ENCODE data around the gene GNG14. TPM values are rescaled to one million over a fixed set of nuclear protein-coding genes. Genes with fewer than 3 reads are reported as not detected.
"Not testable (repeated sequence)": the region's sequence is repeated elsewhere in the genome, so short reads cannot be mapped to it uniquely, and the experiment has no call there.

Gene GNG14
- total and polyA plus RNA-seq, 2 of the 13 experiments (the other 11 are each of a cell fraction or from before 2014, with no cell fraction given), result not detected

DNA sequence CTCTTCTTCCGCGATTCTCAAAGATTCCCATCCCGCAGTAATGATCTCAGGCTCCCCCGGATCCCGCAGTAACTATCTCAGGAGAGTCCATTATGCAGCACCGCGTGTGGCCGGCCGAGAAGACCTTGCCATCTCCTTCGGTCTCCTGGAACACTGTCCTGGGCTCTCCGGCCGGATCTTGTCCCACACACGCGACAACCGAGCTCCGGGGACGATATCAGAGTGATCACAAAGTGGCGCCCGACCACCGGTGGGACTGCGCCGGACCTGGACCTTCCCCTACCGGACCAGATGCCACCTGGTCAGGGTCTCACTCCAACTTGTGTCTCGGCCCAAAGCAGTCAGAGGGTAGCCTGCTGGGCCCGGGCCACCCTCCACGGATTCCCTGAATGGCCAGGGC lies 45.3 kb upstream of the GNG14 start:
- no peak for FAIRE-seq
- peaks cover 11% of the 10 kb centered on the region; the same call in 1 of the 2 replicates for H3K4me1 ChIP-seq (ENCODE audit: insufficient read depth, low read length)
- in situ Hi-C loops (cut with HindIII; ENCODE audit: extremely low pct_ligation_motif_present, low pct_unique_long_range_greater_than_20kb), result no loop called here

DNA sequence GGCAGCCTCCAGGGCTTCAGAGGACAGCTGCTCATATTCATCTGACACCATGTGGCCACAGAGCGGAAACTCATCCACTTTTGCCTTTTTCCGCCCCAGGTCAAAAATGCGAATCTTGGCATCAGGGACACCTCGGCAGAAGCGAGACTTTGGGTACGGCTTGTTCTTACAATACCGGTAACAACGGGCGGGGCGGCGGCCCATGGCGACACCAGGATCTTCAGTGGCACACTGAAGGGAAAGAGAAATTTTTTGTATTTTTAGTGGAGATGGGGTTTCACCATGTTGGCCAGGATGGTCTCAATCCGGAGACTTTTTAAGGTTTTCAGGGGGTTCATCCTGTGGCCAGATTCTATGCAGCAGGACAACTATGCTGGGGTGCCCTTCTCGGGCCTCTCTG lies 44.1 kb upstream of the GNG14 start:
- FAIRE-seq; BruUV-seq (replicated peaks); H3K79me2 ChIP-seq (ENCODE audit: insufficient read depth, low read length); H3K27ac ChIP-seq (ENCODE audit: extremely low read length, insufficient read depth, low read length); H4K20me1 ChIP-seq (ENCODE audit: insufficient read depth, low read length); H3K27me3 ChIP-seq (ENCODE audit: control insufficient read depth in 1 of 2, insufficient read depth in 2 of 2, low read length in 2 of 2); ATAC-seq; H3K9ac ChIP-seq (ENCODE audit: insufficient read depth, low read depth, low read length); H3K4me3 ChIP-seq (replicated peaks in 1 of 3; ENCODE audit: insufficient read depth in 1 of 3, low read depth in 2 of 3, low read length in 3 of 3); H2AFZ ChIP-seq (ENCODE audit: low read length); POLR2A ChIA-PET; in situ Hi-C loops (cut with HindIII; ENCODE audit: extremely low pct_ligation_motif_present, low pct_unique_long_range_greater_than_20kb); H3K4me2 ChIP-seq (ENCODE audit: low read depth, low read length); H3K9me3 ChIP-seq (ENCODE audit: low read length); intact Hi-C loops (cut with micrococcal nuclease; ENCODE audit: unreplicated experiment); H3K36me3 ChIP-seq (replicated peaks in 1 of 2; ENCODE audit: control insufficient read depth in 1 of 2, insufficient read depth in 2 of 2, low read length in 2 of 2); DNase-seq (ENCODE audit: low spot score); CTCF ChIA-PET (ENCODE audit: low intra/inter-chr PET ratio, low total read pairs): not testable (repeated sequence)
- H3K4me1 ChIP-seq (ENCODE audit: insufficient read depth, low read length), result peaks cover 11% of the 10 kb centered on the region; the same call in 1 of the 2 replicates
- WGBS (ENCODE audit: low lambda C conversion rate), result 91% methylated on average over 14 of the region's 14 CpGs

More for the DNA sequence above, 45.3 kb upstream of the GNG14 start:
- no peaks in the 10 kb centered on the region for H3K79me2 ChIP-seq (ENCODE audit: insufficient read depth, low read length)
- no peaks in the 10 kb centered on the region for H3K36me3 ChIP-seq (replicated peaks in 1 of 2; ENCODE audit: control insufficient read depth in 1 of 2, insufficient read depth in 2 of 2, low read length in 2 of 2)
- ATAC-seq, result no peak
- ChIA-PET CTCF (ENCODE audit: low intra/inter-chr PET ratio, low total read pairs) (no interaction called here), POLR2A (no interaction called here)
- DNase-seq (ENCODE audit: low spot score), result no peak
- no TSS peak for BruUV-seq (replicated peaks)
- 81% methylated on average over 11 of the region's 26 CpGs for WGBS (ENCODE audit: low lambda C conversion rate)
- H3K9ac ChIP-seq (ENCODE audit: insufficient read depth, low read depth, low read length), result no peak overlapping the region
- H2AFZ ChIP-seq (ENCODE audit: low read length), result no peak overlapping the region
- H3K27me3 ChIP-seq (ENCODE audit: control insufficient read depth in 1 of 2, insufficient read depth in 2 of 2, low read length in 2 of 2), result no peaks in the 10 kb centered on the region
- H3K9me3 ChIP-seq (ENCODE audit: low read length), result no peaks in the 10 kb centered on the region
- intact Hi-C loops (cut with micrococcal nuclease; ENCODE audit: unreplicated experiment), result no loop called here
- TF ChIP-seq IKZF1 (IDR thresholded peaks at IDR 0.05), result no peak
- H3K27ac ChIP-seq (ENCODE audit: extremely low read length, insufficient read depth, low read length), result no peak overlapping the region
- no peaks in the 10 kb centered on the region for H4K20me1 ChIP-seq (ENCODE audit: insufficient read depth, low read length)
- H3K4me2 ChIP-seq (ENCODE audit: low read depth, low read length), result no peak overlapping the region
- no peak overlapping the region for H3K4me3 ChIP-seq (replicated peaks in 1 of 3; ENCODE audit: insufficient read depth in 1 of 3, low read depth in 2 of 3, low read length in 3 of 3)

GRCh38 chr19:12646551-12646950 lies 41.2 kb upstream of the GNG14 start:
- no peak overlapping the region for H3K27ac ChIP-seq (ENCODE audit: extremely low read length, insufficient read depth, low read length)
- H4K20me1 ChIP-seq (ENCODE audit: insufficient read depth, low read length), result no peaks in the 10 kb centered on the region
- FAIRE-seq (no peak), ATAC-seq (no peak), DNase-seq (ENCODE audit: low spot score) (no peak)
- no TSS peak for BruUV-seq (replicated peaks)
- H2AFZ ChIP-seq (ENCODE audit: low read length), result no peak overlapping the region
- ChIA-PET CTCF (ENCODE audit: low intra/inter-chr PET ratio, low total read pairs) (no interaction called here), POLR2A (no interaction called here)
- H3K9ac ChIP-seq (ENCODE audit: insufficient read depth, low read depth, low read length), result no peak overlapping the region
- no peak overlapping the region for H3K4me3 ChIP-seq (replicated peaks in 1 of 3; ENCODE audit: insufficient read depth in 1 of 3, low read depth in 2 of 3, low read length in 3 of 3)
- H3K9me3 ChIP-seq (ENCODE audit: low read length), result no peaks in the 10 kb centered on the region
- H3K36me3 ChIP-seq (replicated peaks in 1 of 2; ENCODE audit: control insufficient read depth in 1 of 2, insufficient read depth in 2 of 2, low read length in 2 of 2), result no peaks in the 10 kb centered on the region
- no peak overlapping the region for H3K4me2 ChIP-seq (ENCODE audit: low read depth, low read length)
- intact Hi-C loops (cut with micrococcal nuclease; ENCODE audit: unreplicated experiment), result no loop called here
- 88% methylated on average over 9 of the region's 10 CpGs for WGBS (ENCODE audit: low lambda C conversion rate)
- H3K27me3 ChIP-seq (ENCODE audit: control insufficient read depth in 1 of 2, insufficient read depth in 2 of 2, low read length in 2 of 2), result no peaks in the 10 kb centered on the region
- no peaks in the 10 kb centered on the region for H3K79me2 ChIP-seq (ENCODE audit: insufficient read depth, low read length)
- in situ Hi-C loops (cut with HindIII; ENCODE audit: extremely low pct_ligation_motif_present, low pct_unique_long_range_greater_than_20kb), result no loop called here
- H3K4me1 ChIP-seq (ENCODE audit: insufficient read depth, low read length), result no peaks in the 10 kb centered on the region
- TF ChIP-seq ZC3H13 (CRISPR knock-in tag; IDR thresholded peaks at IDR 0.05) (no peak), ZFP41 (CRISPR knock-in tag; IDR thresholded peaks at IDR 0.05; ENCODE audit: borderline replicate concordance) (no peak), GATAD2A (CRISPR knock-in tag; IDR thresholded peaks at IDR 0.05) (no peak), AGO1 (IDR thresholded peaks at IDR 0.05; ENCODE audit: low read depth, low read length, poor library complexity, severe bottlenecking) (no peak), FOXK2 (IDR thresholded peaks at IDR 0.05) (no peak)
- TF ChIP-seq, protein P1, sequence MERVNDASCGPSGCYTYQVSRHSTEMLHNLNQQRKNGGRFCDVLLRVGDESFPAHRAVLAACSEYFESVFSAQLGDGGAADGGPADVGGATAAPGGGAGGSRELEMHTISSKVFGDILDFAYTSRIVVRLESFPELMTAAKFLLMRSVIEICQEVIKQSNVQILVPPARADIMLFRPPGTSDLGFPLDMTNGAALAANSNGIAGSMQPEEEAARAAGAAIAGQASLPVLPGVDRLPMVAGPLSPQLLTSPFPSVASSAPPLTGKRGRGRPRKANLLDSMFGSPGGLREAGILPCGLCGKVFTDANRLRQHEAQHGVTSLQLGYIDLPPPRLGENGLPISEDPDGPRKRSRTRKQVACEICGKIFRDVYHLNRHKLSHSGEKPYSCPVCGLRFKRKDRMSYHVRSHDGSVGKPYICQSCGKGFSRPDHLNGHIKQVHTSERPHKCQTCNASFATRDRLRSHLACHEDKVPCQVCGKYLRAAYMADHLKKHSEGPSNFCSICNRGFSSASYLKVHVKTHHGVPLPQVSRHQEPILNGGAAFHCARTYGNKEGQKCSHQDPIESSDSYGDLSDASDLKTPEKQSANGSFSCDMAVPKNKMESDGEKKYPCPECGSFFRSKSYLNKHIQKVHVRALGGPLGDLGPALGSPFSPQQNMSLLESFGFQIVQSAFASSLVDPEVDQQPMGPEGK (CRISPR knock-in tag; IDR thresholded peaks at IDR 0.05), result no peak
- TF ChIP-seq, protein P2, sequence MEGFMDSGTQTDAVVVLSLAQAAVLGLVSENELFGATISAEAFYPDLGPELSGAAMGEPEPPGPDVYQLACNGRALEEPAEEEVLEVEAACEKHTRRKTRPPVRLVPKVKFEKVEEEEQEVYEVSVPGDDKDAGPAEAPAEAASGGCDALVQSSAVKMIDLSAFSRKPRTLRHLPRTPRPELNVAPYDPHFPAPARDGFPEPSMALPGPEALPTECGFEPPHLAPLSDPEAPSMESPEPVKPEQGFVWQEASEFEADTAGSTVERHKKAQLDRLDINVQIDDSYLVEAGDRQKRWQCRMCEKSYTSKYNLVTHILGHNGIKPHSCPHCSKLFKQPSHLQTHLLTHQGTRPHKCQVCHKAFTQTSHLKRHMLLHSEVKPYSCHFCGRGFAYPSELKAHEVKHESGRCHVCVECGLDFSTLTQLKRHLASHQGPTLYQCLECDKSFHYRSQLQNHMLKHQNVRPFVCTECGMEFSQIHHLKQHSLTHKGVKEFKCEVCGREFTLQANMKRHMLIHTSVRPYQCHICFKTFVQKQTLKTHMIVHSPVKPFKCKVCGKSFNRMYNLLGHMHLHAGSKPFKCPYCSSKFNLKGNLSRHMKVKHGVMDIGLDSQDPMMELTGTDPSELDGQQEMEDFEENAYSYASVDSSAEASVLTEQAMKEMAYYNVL (CRISPR knock-in tag; IDR thresholded peaks at IDR 0.05; ENCODE audit: borderline replicate concordance), result no peak
